HEK293T (cell line): ENCODE data around the gene THOC5.
A peak's percentile ranks its signal among the peaks of the same experiment; 100 is the strongest.
"Not testable (repeated sequence)": the region's sequence is repeated elsewhere in the genome, so short reads cannot be mapped to it uniquely, and the experiment has no call there.

Source experiments
- CTCF ChIA-PET: fragments of 350-600 bp; formaldehyde crosslinking; extraction: SDS; loops from one replicate; lab custom pipeline; 2021; ENCODE audit warnings: antibody characterized with exemption, inconsistent platforms; lab: Yijun Ruan, JAX
- POLR2A ChIA-PET: fragments of 350-600 bp; formaldehyde crosslinking; extraction: SDS; loops from one replicate; lab custom pipeline; 2020; ENCODE audit warnings: antibody characterized with exemption, inconsistent platforms; lab: Yijun Ruan, JAX
- DNase-seq: peaks from one replicate; pipeline ENCODE4 v3.0.0; 2012; ENCODE audit warnings: mixed read lengths; ENCODE audit errors: extremely low spot score
- ARNT ChIP-seq: fragments of 450-650 bp; IDR thresholded peaks from 2 replicates; pipeline ENCODE4 v1.6.1; 2017; ENCODE audit warnings: mild to moderate bottlenecking
- BHLHE40 ChIP-seq: fragments of 450-650 bp; IDR thresholded peaks from 2 replicates; pipeline ENCODE4 v1.6.1; 2016; ENCODE audit warnings: mild to moderate bottlenecking, moderate library complexity, borderline replicate concordance
- CTBP1 ChIP-seq: fragments of 450-650 bp; IDR thresholded peaks from 2 replicates; pipeline ENCODE4 v1.6.1; 2016; ENCODE audit warnings: borderline replicate concordance
- ELF4 ChIP-seq: fragments of 450-650 bp; IDR thresholded peaks from 2 replicates; pipeline ENCODE4 v1.6.1; 2017; ENCODE audit warnings: antibody characterized with exemption
- FOXA1 ChIP-seq: fragments of 450-650 bp; IDR thresholded peaks from 2 replicates; pipeline ENCODE4 v1.6.1; 2016; ENCODE audit warnings: mild to moderate bottlenecking
- FOXK2 ChIP-seq: fragments of 450-650 bp; IDR thresholded peaks from 2 replicates; pipeline ENCODE4 v1.6.1; 2016; ENCODE audit warnings: mild to moderate bottlenecking
- FOXM1 ChIP-seq: fragments of 450-650 bp; IDR thresholded peaks from 2 replicates; pipeline ENCODE4 v1.6.1; 2017; ENCODE audit warnings: mild to moderate bottlenecking, borderline replicate concordance
- HDGF ChIP-seq: fragments of 450-650 bp; IDR thresholded peaks from 2 replicates; pipeline ENCODE4 v1.6.1; 2017; ENCODE audit warnings: antibody characterized with exemption, borderline replicate concordance
- L3MBTL2 ChIP-seq: fragments of 450-650 bp; conservative IDR thresholded peaks from 2 replicates; pipeline ENCODE4 v1.6.1; 2016; ENCODE audit warnings: mild to moderate bottlenecking
- LEF1 ChIP-seq: fragments of 450-650 bp; IDR thresholded peaks from 2 replicates; pipeline ENCODE4 v1.6.1; 2017; ENCODE audit warnings: mild to moderate bottlenecking, borderline replicate concordance
- NFRKB ChIP-seq: fragments of 450-650 bp; IDR thresholded peaks from 2 replicates; pipeline ENCODE4 v1.6.1; 2016; ENCODE audit warnings: mild to moderate bottlenecking, moderate library complexity
- PKNOX1 ChIP-seq: fragments of 450-650 bp; IDR thresholded peaks from 2 replicates; pipeline ENCODE4 v1.6.1; 2016
- SP1 ChIP-seq: fragments of 450-650 bp; IDR thresholded peaks from 2 replicates; pipeline ENCODE4 v1.6.1; 2017
- SUZ12 ChIP-seq: fragments of 450-650 bp; IDR thresholded peaks from 2 replicates; pipeline ENCODE4 v1.6.1; 2016; ENCODE audit warnings: mild to moderate bottlenecking
- TARDBP ChIP-seq: fragments of 450-650 bp; IDR thresholded peaks from 2 replicates; pipeline ENCODE4 v1.6.1; 2016
- ZNF384 ChIP-seq: fragments of 450-650 bp; IDR thresholded peaks from 2 replicates; pipeline ENCODE4 v1.6.1; 2016

THOC5 gene

GRCh38 chr22:29509298-29509697, 44.3 kb downstream of the THOC5 start:
- TF ChIP-seq ZNF384 (no peak), FOXK2 (no peak), CTBP1 (no peak)
- no peak for DNase-seq
- POLR2A ChIA-PET: no interaction called here
- CTCF ChIA-PET: no interaction called here

- no peak for TF ChIP-seq BHLHE40
- TF ChIP-seq FOXM1: no peak
- no peak for TF ChIP-seq HDGF
- no peak for TF ChIP-seq ELF4
- no peak for TF ChIP-seq NFRKB
- no peak for TF ChIP-seq CTBP1
- no peak for TF ChIP-seq LEF1
- TF ChIP-seq FOXK2: no peak
- TF ChIP-seq FOXA1: no peak
- no peak for TF ChIP-seq PKNOX1
- no peak for TF ChIP-seq L3MBTL2
- no peak for TF ChIP-seq ARNT
- TF ChIP-seq TARDBP: no peak
- no peak for TF ChIP-seq SP1
- TF ChIP-seq ZNF384: no peak
- no peak for TF ChIP-seq SUZ12
- CTCF ChIA-PET: interaction anchor here (0.6 kb wide), 1 partner anchor 114 kb away, joined by 3 read pairs; no protein-coding TSS in a partner anchor
- DNase-seq: no peak
- POLR2A ChIA-PET: interaction anchor here (1.1 kb wide), 1 partner anchor 8 kb away, joined by 3 read pairs; no protein-coding TSS in a partner anchor
These were observed 49.7 kb downstream of the THOC5 start for GRCh38 chr22:29503811-29504372.

GRCh38 chr22:29499852-29500251, 53.7 kb downstream of the THOC5 start:
- TF ChIP-seq BHLHE40 (no peak), CTBP1 (no peak), HDGF (no peak), SP1 (no peak), FOXK2 (no peak), FOXM1 (no peak), NFRKB (no peak), TARDBP (no peak), ARNT (no peak), ZNF384 (no peak), FOXA1 (no peak), SUZ12 (no peak), LEF1 (no peak)
- no peak for DNase-seq
- ChIA-PET CTCF (no interaction called here), POLR2A (no interaction called here)

- no peak for DNase-seq
- CTCF ChIA-PET: no interaction called here
- no peak for TF ChIP-seq FOXM1
- no peak for TF ChIP-seq ZNF384
- no peak for TF ChIP-seq CTBP1
- no peak for TF ChIP-seq FOXK2
- no peak for TF ChIP-seq NFRKB
- no peak for TF ChIP-seq PKNOX1
- TF ChIP-seq SUZ12: no peak
- POLR2A ChIA-PET: no interaction called here
These were observed 59.9 kb downstream of the THOC5 start for GRCh38 chr22:29493636-29494035.

- TF ChIP-seq FOXA1 (no peak), PKNOX1 (0 out of 2 replicates have a peak, but pooled peaks have one; percentile 9)
- ChIA-PET POLR2A (no interaction called here), CTCF (no interaction called here)
- no peak for DNase-seq
These were observed 62.5 kb downstream of the THOC5 start for GRCh38 chr22:29491012-29491411.

- DNase-seq, POLR2A ChIA-PET, CTCF ChIA-PET: not testable (repeated sequence)
These were observed 64.3 kb downstream of the THOC5 start for GRCh38 chr22:29489127-29489780.

GRCh38 chr22:29487426-29487986, 66.1 kb downstream of the THOC5 start:
- ChIA-PET CTCF (interaction anchor here (1.3 kb wide), 1 partner anchor 17 kb away, joined by 4 read pairs; no protein-coding TSS in a partner anchor), POLR2A (no interaction called here)
- TF ChIP-seq CTBP1: no peak
- TF ChIP-seq ARNT: no peak
- no peak for TF ChIP-seq L3MBTL2
- TF ChIP-seq NFRKB: no peak
- TF ChIP-seq LEF1: no peak
- TF ChIP-seq FOXK2: no peak
- TF ChIP-seq BHLHE40: no peak
- TF ChIP-seq PKNOX1: no peak
- no peak for DNase-seq
